Adrenal gland (tissue), 12 donors: ENCODE results near the gene CIRBP. TPM values are rescaled to one million over a fixed set of nuclear protein-coding genes. Genes with fewer than 3 reads are reported as not detected.

Experiments
- DNase-seq, 7 donors: peaks; one replicate each; pipeline ENCODE4 v3.0.0-alpha.2; 2019 to 2020
- H3K27ac ChIP-seq, 5 donors: fragments of 200-600 bp; sonication (generic) in 4 of 5; 1 replicate in 3 of 5; 2 replicates in 2 of 5; pipeline versions ENCODE4 v1.5.1 to v1.8.0; 2016 to 2020; ENCODE audit warnings: mild to moderate bottlenecking in 1 of 5
- H3K27me3 ChIP-seq: fragments of 200-600 bp; 2 replicates; pipeline ENCODE4 v1.8.0; 2021
- H3K36me3 ChIP-seq, 2 donors: fragments of 200-600 bp; replicated peaks in 1 of 2; 1 replicate in 1 of 2; 2 replicates in 1 of 2; pipeline versions ENCODE4 v1.5.1 to v1.8.0; 2018 to 2022
- H3K4me1 ChIP-seq, 2 donors: fragments of 200-600 bp; replicated peaks in 1 of 2; 1 replicate in 1 of 2; 2 replicates in 1 of 2; pipeline versions ENCODE4 v1.5.1 to v1.8.0; 2018 to 2021
- H3K4me3 ChIP-seq, 4 donors: fragments of 200-600 bp; sonication (generic) in 3 of 4; one replicate each; pipeline ENCODE4 v1.5.1; 2016 to 2018
- H3K9me3 ChIP-seq, 3 donors: fragments of 200-600 bp; sonication (generic) in 1 of 3; replicated peaks in 1 of 3; 1 replicate in 2 of 3; 2 replicates in 1 of 3; pipeline versions ENCODE4 v1.5.1 to v1.8.0; 2016 to 2021
- CTCF ChIP-seq, 6 experiments: fragments of 450-650 bp in 4 of 6; fragments of 200-600 bp in 2 of 6; sonication (generic) in 1 of 6; IDR thresholded peaks; 1 replicate in 5 of 6; 2 replicates in 1 of 6; pipeline versions ENCODE4 v1.5.1 to v1.8.0; 2016 to 2021; ENCODE audit warnings: antibody characterized with exemption in 6 of 6, mild to moderate bottlenecking in 2 of 6, moderate library complexity in 1 of 6
- POLR2A ChIP-seq, 2 donors: fragments of 450-650 bp; IDR thresholded peaks; one replicate each; pipeline ENCODE4 v1.6.1; 2017; ENCODE audit warnings: antibody characterized with exemption in 2 of 2, mild to moderate bottlenecking in 2 of 2, moderate library complexity in 1 of 2
- WGBS, 4 donors: extraction: QIAGEN DNeasy Blood & Tissue Kit in 2 of 4; methylation state at CpG; one replicate each; pipeline versions ENCODE4 v1.1.5 to v1.1.7; 2013 to 2017; 5-methylcytosine and 5-hydroxymethylcytosine counted together
- intact Hi-C, 2 donors: fragments of 100-400 bp; cut with DNase I; formaldehyde crosslinking; loops; one replicate each; pipeline versions ENCODE4 v1.14.1 to v1.15.0; 2022 to 2023
- polyA plus RNA-seq, 3 donors: library from polyadenylated mRNA; stranded (reverse); fragments of 200-250 nt in 2 of 3; fragments of 350-450 nt in 1 of 3; fragmentation: Illumina TruSeq in 1 of 3; extraction: RNeasy Lipid Tissue Mini Kit (QIAGEN cat#74804) in 1 of 3; gene quantifications; one replicate each; pipeline ENCODE4 v1.2.3, GENCODE V29; 2013 to 2014
- total RNA-seq, 9 donors: library from RNA; depleted of rRNA in 4 of 9; stranded (reverse); fragments of >200 nt in 4 of 9; fragments of 120-200 nt in 1 of 9; fragmentation: NEBNext Ultra II Directional in 1 of 9; extraction: Animal tissue kit (Norgen Biotek cat#: 25700) in 1 of 9; gene quantifications; one replicate each; pipeline versions ENCODE4 v1.1.0 to v1.2.4, GENCODE V29; 2013 to 2023
- donor health status: healthy with polysubstance abuse.
- donor health status: Bipolar disorder and iron deficiency.
- donor health status: DM: yes; HTN: yes; CAD: no.
- donor health status: DM: no; HTN: no; CAD: no.
- donor health status: DM: no; HTN: no; CAD: no.
- donor health status: DM: yes; HTN: yes; CAD: no.

Gene CIRBP
- total and polyA plus RNA-seq, 12 donors, result 317 to 1,164 (median 685) TPM

GRCh38 chr19:1287354-1288225 lies 18.5 kb downstream of the CIRBP start:
- peaks cover 64% of the 10 kb centered on the region for H3K27me3 ChIP-seq
- H3K36me3 ChIP-seq, result no peaks in the 10 kb centered on the region
- peaks cover 0 to 5% of the 10 kb centered on the region in 2 donors for H3K4me1 ChIP-seq
- intact Hi-C loops, result loop anchor here (10.0 kb wide), 2 partner anchors 97 to 227 kb away; partner anchors contain the start of genes ADAMTSL5 (in 1 of the 2) and NDUFS7 (in 1 of the 2)
- H3K4me3 ChIP-seq, result no peak overlapping the region
- TF ChIP-seq POLR2A (IDR thresholded peaks at IDR 0.05) (no peak), CTCF (IDR thresholded peaks at IDR 0.05) (no peak)
- WGBS, 4 donors, result 41 to 55% (median 47%) methylated on average over 26 to 55 of the region's 55 CpGs
- no peaks in the 10 kb centered on the region for H3K9me3 ChIP-seq
- DNase-seq, result no peak
- no peak overlapping the region for H3K27ac ChIP-seq

- H3K4me3 ChIP-seq, result no peak overlapping the region
- WGBS, 4 donors, result 81 to 89% (median 85%) methylated on average over 7 to 18 of the region's 18 CpGs
- H3K4me1 ChIP-seq, result peaks cover 0 to 4% of the 10 kb centered on the region in 2 donors
- no peaks in the 10 kb centered on the region for H3K36me3 ChIP-seq
- DNase-seq, result no peak
- intact Hi-C loops, result loop anchor here (10.0 kb wide), 2 partner anchors 97 to 227 kb away; partner anchors contain the start of genes ADAMTSL5 (in 1 of the 2) and NDUFS7 (in 1 of the 2)
- H3K27ac ChIP-seq, result no peak overlapping the region
- no peak for TF ChIP-seq CTCF (IDR thresholded peaks at IDR 0.05)
- TF ChIP-seq POLR2A (IDR thresholded peaks at IDR 0.05), result no peak
- H3K27me3 ChIP-seq, result peaks cover 64% of the 10 kb centered on the region
- no peaks in the 10 kb centered on the region for H3K9me3 ChIP-seq
These were observed 19.1 kb downstream of the CIRBP start for GRCh38 chr19:1288226-1288612.

- intact Hi-C loops, result loop anchor here (10.0 kb wide), 2 partner anchors 96 to 226 kb away; partner anchors contain the start of genes ADAMTSL5 (in 1 of the 2) and NDUFS7 (in 1 of the 2)
- 77 to 89% (median 88%) methylated on average over 7 to 41 of the region's 41 CpGs for WGBS, 4 donors
These were observed 19.9 kb downstream of the CIRBP start for GRCh38 chr19:1288833-1289685.

More at GRCh38 chr19:1288833-1289685, 19.9 kb downstream of the CIRBP start:
- H3K36me3 ChIP-seq, result no peaks in the 10 kb centered on the region
- no peak for DNase-seq
- peaks cover 68% of the 10 kb centered on the region for H3K27me3 ChIP-seq
- no peak overlapping the region for H3K27ac ChIP-seq
- H3K4me3 ChIP-seq, result no peak overlapping the region
- H3K4me1 ChIP-seq, result no peaks in the 10 kb centered on the region
- H3K9me3 ChIP-seq, result no peaks in the 10 kb centered on the region
- TF ChIP-seq CTCF (IDR thresholded peaks at IDR 0.05), result no peak
- no peak for TF ChIP-seq POLR2A (IDR thresholded peaks at IDR 0.05)
